GM12878 (cell line): ENCODE results near the gene PPP5C. TPM values are rescaled to one million over a fixed set of nuclear protein-coding genes. Genes with fewer than 3 reads are reported as not detected.

Experiments
- ATF2 ChIP-seq: IDR thresholded peaks from 2 replicates; pipeline ENCODE4 v1.6.1; 2012; ENCODE audit warnings: low read length, inconsistent platforms
- ATF7 ChIP-seq: fragments of 450-650 bp; IDR thresholded peaks from 2 replicates; pipeline ENCODE4 v1.6.1; 2016; ENCODE audit warnings: low read depth, mild to moderate bottlenecking
- CHD2 ChIP-seq: IDR thresholded peaks from 2 replicates; pipeline ENCODE4 v1.6.1; 2011; ENCODE audit warnings: low read depth, low read length, improper control_type of control experiment, borderline replicate concordance
- CTCF ChIP-seq, 3 experiments: IDR thresholded peaks in 2 of 3; conservative IDR thresholded peaks in 1 of 3; 2 replicates each; pipeline ENCODE4 v1.5.1; 2011; ENCODE audit warnings: low read depth in 3 of 3, low read length in 3 of 3, mild to moderate bottlenecking in 3 of 3, control low read depth in 2 of 3, moderate library complexity in 2 of 3, inconsistent platforms in 1 of 3, mixed read lengths in 1 of 3; ENCODE audit not compliant: control insufficient read depth in 2 of 3, insufficient read depth in 1 of 3; ENCODE audit errors: extremely low read depth in 1 of 3
- ESRRA ChIP-seq: IDR thresholded peaks from 2 replicates; pipeline ENCODE4 v1.6.1; 2012; ENCODE audit warnings: mild to moderate bottlenecking, low read length, improper control_type of control experiment
- HCFC1 ChIP-seq: fragments of 150-350 bp; IDR thresholded peaks from 2 replicates; pipeline ENCODE4 v1.6.1; 2014; ENCODE audit warnings: low read length
- HDAC6 ChIP-seq: fragments of 200-600 bp; sonication (generic); IDR thresholded peaks from one replicate; pipeline ENCODE4 v1.8.0; 2017; ENCODE audit warnings: antibody characterized with exemption; ENCODE audit not compliant: unreplicated experiment
- IKZF2 ChIP-seq, 2 experiments: fragments of 450-650 bp; IDR thresholded peaks; 2 replicates each; pipeline ENCODE4 v1.6.1; 2017; ENCODE audit warnings: mild to moderate bottlenecking in 2 of 2, moderate library complexity in 2 of 2
- MLLT1 ChIP-seq: fragments of 450-650 bp; IDR thresholded peaks from 2 replicates; pipeline ENCODE4 v1.6.1; 2016; ENCODE audit warnings: mild to moderate bottlenecking
- MXI1 ChIP-seq: fragments of 150-350 bp; IDR thresholded peaks from 2 replicates; pipeline ENCODE4 v1.6.1; 2011; ENCODE audit warnings: low read depth, mild to moderate bottlenecking, inconsistent platforms, low read length, improper control_type of control experiment
- NFIC ChIP-seq: IDR thresholded peaks from 2 replicates; pipeline ENCODE4 v1.6.1; 2012; ENCODE audit warnings: low read depth, mild to moderate bottlenecking, inconsistent platforms, low read length, moderate library complexity
- NR2C2 ChIP-seq: IDR thresholded peaks from 2 replicates; pipeline ENCODE4 v1.6.1; 2011; ENCODE audit warnings: borderline replicate concordance, low read depth; ENCODE audit not compliant: control insufficient read depth, insufficient read length
- PAX5 ChIP-seq: IDR thresholded peaks from 2 replicates; pipeline ENCODE4 v1.6.1; 2011; ENCODE audit warnings: low read depth, low read length, borderline replicate concordance
- RAD21 ChIP-seq: IDR thresholded peaks from 2 replicates; pipeline ENCODE4 v1.6.1; 2011; ENCODE audit warnings: mild to moderate bottlenecking, low read depth, low read length, moderate library complexity; ENCODE audit not compliant: insufficient read depth
- RFX5 ChIP-seq: IDR thresholded peaks from 2 replicates; pipeline ENCODE4 v1.6.1; 2011; ENCODE audit warnings: low read depth, low read length, improper control_type of control experiment
- SIX5 ChIP-seq: IDR thresholded peaks from 2 replicates; pipeline ENCODE4 v1.6.1; 2011; ENCODE audit warnings: mild to moderate bottlenecking, low read depth, low read length, moderate library complexity; ENCODE audit not compliant: severe bottlenecking
- SMAD1 ChIP-seq: fragments of 450-650 bp; IDR thresholded peaks from 2 replicates; pipeline ENCODE4 v1.6.1; 2018; ENCODE audit warnings: mild to moderate bottlenecking, low read depth; ENCODE audit not compliant: partially characterized antibody
- SMARCA5 ChIP-seq: fragments of 450-650 bp; IDR thresholded peaks from 2 replicates; pipeline ENCODE4 v1.6.1; 2017; ENCODE audit warnings: mild to moderate bottlenecking
- SMC3 ChIP-seq: IDR thresholded peaks from 2 replicates; pipeline ENCODE4 v1.6.1; 2011; ENCODE audit warnings: low read length, improper control_type of control experiment, borderline replicate concordance
- SP1 ChIP-seq: IDR thresholded peaks from one replicate; pipeline ENCODE4 v1.6.1; 2011; ENCODE audit warnings: low read depth, low read length
- SUPT20H ChIP-seq: IDR thresholded peaks from 2 replicates; pipeline ENCODE4 v1.6.1; 2011; ENCODE audit warnings: low read depth, mild to moderate bottlenecking, low read length, moderate library complexity, borderline replicate concordance; ENCODE audit not compliant: control insufficient read depth
- TAF1 ChIP-seq: IDR thresholded peaks from 2 replicates; pipeline ENCODE4 v1.6.1; 2011; ENCODE audit warnings: mild to moderate bottlenecking, low read depth, low read length, borderline replicate concordance
- TBL1XR1 ChIP-seq: IDR thresholded peaks from 2 replicates; pipeline ENCODE4 v1.6.1; 2012; ENCODE audit warnings: low read depth, low read length, improper control_type of control experiment
- TCF3 ChIP-seq: IDR thresholded peaks from 2 replicates; pipeline ENCODE4 v1.6.1; 2012; ENCODE audit warnings: low read depth, mild to moderate bottlenecking, low read length, borderline replicate concordance; ENCODE audit not compliant: insufficient read depth
- TCF7 ChIP-seq: IDR thresholded peaks from 2 replicates; pipeline ENCODE4 v1.6.1; 2014; ENCODE audit warnings: antibody characterized with exemption, borderline replicate concordance
- ZNF274 ChIP-seq: IDR thresholded peaks from one replicate; pipeline ENCODE4 v1.8.0; 2011; ENCODE audit not compliant: insufficient read length, insufficient read depth
- ZNF622 ChIP-seq: fragments of 450-650 bp; IDR thresholded peaks from 2 replicates; pipeline ENCODE4 v1.6.1; 2017; ENCODE audit warnings: mild to moderate bottlenecking, inconsistent platforms
- polyA plus RNA-seq, 11 experiments: library from polyadenylated mRNA; depleted of rRNA in 4 of 11; unstranded in 6 of 11; stranded (reverse) in 5 of 11; fragments of >200 nt; fragmentation: Nextera tagmentation in 4 of 11; fragmentation: Illumina TruSeq in 1 of 11; extraction: Ambion mirVana in 4 of 11; extraction: Trizol in 1 of 11; gene quantifications; 1 replicate in 1 of 11; 2 replicates in 10 of 11; pipeline versions ENCODE4 v1.2.1 to v1.2.3, GENCODE V29; 2011 to 2016; ENCODE audit warnings: inconsistent platforms in 2 of 11, missing spikeins in 2 of 11, low read depth in 1 of 11
- total RNA-seq, 4 experiments: library from RNA; depleted of rRNA in 3 of 4; stranded (reverse); fragments of >200 nt in 3 of 4; fragmentation: Illumina TruSeq in 1 of 4; extraction: Trizol in 1 of 4; gene quantifications; 2 replicates each; pipeline versions ENCODE4 v1.2.1 to v1.2.3, GENCODE V29; 2013 to 2021

The PPP5C gene
- total and polyA plus RNA-seq, 10 of the 15 experiments (the other 5 are each of a cell fraction or from before 2014, with no cell fraction given) = 1.1 to 154 (median 94.5) TPM

GRCh38 chr19:46346821-46347571, at the start of gene PPP5C (continued):
- TF ChIP-seq CTCF (IDR thresholded peaks at IDR 0.05 in 2 of 3, conservative IDR thresholded peaks at IDR 0.05 in 1 of 3; ENCODE audit: control insufficient read depth in 2 of 3, extremely low read depth in 1 of 3, insufficient read depth in 1 of 3, low read depth in 3 of 3, low read length in 3 of 3) (peak; percentile 90 to 99 (median 98); a peak in 5 of 6 replicates), TBL1XR1 (0 out of 2 replicates have a peak, but pooled peaks have one; percentile 15), ZNF622 (no peak), ATF7 (peak; percentile 89), MXI1 (0 out of 2 replicates have a peak, but pooled peaks have one; percentile 46), SMC3 (peak; percentile 38; the same call in 1 of the 2 replicates), SMARCA5 (peak; percentile 99), RAD21 (peak; percentile 61), NFIC (no peak), SMAD1 (no peak), CHD2 (0 out of 2 replicates have a peak, but pooled peaks have one; percentile 39), ESRRA (no peak), TCF3 (no peak), NR2C2 (no peak), SUPT20H (no peak), HCFC1 (no peak; the same call in none of the 2 replicates), TAF1 (peak; percentile 72; the same call in 1 of the 2 replicates), IKZF2 (IDR thresholded peaks at IDR 0.05) (peak in 1 of 2 experiments; percentile 29; a peak in 3 of 4 replicates), PAX5 (no peak), ZNF274 (no peak), SP1 (no peak), ATF2 (no peak), SIX5 (no peak), TCF7 (no peak), MLLT1 (peak; percentile 59; the same call in 1 of the 2 replicates), HDAC6 (no peak), RFX5 (peak; percentile 23; the same call in 1 of the 2 replicates)
